ENCODE measurements around the gene IQGAP2.

IQGAP2 gene

DNA sequence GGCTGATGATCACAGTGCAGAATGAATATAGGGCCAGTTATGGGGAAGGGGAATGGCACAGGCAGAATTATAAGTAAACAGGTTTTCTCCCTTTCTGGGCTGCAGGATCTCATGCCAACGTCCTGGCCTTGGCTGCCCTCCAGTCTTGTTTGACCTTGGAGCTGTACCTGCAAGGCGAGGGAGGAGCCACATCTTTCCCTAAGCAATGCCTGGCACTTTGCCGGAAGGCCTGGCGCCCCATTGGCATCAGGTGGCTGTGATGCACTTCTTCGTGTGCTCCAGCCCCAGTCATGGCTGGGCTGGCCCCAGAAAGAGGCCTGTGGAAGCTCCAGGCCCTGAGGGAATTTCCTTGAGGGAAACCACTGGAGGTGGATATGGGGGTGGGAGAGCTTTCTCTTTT lies 16.7 kb upstream of the IQGAP2 start:
- DNase-seq: no peak

DNA sequence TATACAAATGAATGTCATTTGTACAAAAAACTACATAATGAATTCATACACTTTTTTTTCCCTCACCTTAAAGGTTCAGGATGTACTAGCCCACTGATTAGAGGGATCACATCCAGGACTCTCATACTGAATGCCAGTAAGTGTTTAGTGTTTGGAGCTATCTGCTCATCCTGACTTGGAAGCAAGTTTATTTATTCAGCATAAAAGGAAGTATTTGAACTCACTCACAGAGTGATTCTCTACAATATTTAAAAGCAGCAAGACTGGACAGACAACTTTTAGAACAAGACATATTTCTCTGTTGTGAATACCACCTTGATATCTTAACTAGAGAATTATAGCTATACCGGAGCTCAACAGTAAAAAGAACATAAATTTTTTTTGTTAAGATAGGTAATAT lies 14.8 kb upstream of the IQGAP2 start:
- no peak for DNase-seq

DNA sequence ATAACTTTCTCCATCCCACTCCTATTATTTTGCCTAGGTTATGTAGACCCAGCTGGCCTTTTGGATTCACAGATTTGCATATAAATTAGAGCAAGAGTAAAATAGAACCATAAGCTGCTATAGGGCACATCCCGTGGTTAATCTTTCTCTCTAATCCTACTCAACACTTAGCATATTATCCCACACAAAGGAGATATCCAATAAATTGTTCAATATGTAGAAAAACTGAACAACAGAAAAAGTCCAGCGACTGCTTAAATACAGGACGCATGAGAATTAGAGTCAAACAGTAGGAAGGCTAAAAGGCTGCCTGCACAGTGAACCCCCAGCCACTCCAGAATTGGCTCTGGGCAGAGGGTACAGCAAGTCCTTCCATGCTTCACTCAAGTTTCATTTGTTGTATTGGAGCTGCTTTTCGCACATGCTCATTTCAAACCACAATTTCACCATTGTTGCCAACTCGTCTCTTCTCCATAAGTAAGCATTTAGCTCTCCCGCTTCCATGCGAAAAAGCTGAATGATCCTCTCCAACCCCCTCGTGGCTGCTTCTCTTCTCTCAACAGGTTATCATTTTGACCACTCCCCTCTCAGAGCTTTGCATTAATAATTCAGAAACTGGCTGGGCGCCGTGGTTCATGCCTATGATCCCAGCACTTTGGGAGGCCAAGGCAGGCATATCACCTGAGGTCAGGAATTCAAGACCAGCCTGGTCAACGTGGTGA lies 14.1 kb upstream of the IQGAP2 start:
- no peak for DNase-seq

DNA sequence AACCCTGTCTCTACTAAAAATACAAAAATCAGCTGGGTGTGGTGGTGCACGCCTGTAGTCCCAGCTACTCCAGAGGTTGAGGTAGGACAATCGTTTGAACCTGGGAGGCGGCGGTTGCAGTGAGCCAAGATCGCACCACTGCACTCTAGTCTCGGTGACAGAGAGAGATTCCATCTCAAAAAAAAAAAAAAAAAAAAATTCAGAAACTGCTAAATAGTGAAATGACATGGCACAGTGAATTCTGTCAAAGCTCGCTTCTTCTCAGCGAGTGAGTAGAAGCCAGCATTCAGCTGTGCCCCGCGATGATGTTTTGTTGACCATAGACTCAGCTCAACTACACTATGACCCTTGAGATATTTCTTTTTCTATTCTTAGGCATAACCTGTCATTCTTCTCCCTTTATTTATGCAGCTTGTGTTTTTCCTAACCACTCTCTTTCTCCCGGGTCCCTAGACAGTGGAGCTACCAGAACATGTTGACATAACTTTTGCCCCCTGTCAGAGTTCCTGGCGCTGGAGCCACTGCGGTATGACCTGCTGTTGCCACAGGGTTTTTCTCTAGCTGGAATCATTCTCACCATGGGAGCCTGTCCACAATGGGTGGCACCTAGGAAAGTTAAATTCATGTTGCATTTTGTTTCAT lies 13.5 kb upstream of the IQGAP2 start:
- DNase-seq: no peak

DNA sequence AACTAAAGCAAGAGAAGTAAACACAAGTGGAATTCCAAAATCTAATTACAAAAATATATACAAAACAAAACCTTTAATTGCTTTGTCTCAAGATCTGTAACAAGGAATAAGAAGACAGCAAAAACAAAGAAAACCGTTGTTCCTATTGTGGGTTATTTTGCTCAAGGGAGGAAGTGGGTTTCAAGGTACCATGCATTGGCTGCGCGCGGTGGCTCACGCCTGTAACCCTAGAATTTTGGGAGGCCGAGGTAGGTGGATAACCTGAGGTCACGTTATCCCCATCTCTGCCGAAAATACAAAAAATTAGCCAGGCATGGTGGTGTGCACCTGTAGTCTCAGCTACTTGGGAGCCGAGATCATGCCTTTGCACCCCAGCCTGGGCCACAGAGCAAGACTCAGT lies 12.1 kb upstream of the IQGAP2 start:
- no peak for DNase-seq

DNA sequence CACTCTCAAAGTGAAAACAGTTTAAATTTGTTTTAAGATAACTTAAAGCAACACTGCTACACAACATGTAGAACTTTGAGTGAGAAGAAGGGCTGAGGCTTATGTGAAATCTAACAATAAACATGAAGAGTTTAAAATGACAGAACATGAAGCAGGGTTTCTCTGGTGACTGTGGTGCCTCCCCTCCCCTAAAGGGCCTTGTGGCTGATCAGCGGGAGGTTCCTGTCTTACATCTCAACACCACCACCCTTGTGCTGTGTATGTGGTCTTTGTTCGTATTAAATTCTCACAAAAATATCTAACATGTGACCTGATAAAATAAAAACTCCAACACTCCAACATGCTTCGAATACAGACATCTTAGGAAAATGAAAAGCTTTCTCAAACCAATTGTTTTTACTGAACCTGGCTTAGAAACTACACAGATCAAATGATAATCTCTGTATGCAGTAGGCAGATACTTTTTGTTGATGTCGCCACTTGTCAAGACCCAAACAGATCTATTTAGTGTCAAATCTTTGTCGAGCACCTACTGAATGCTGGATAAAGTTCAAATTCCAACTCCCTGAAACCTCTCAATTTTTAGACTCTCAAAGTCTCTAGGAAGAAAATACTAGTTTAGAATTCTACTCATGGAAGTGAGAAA lies 9.9 kb upstream of the IQGAP2 start:
- DNase-seq: no peak

DNA sequence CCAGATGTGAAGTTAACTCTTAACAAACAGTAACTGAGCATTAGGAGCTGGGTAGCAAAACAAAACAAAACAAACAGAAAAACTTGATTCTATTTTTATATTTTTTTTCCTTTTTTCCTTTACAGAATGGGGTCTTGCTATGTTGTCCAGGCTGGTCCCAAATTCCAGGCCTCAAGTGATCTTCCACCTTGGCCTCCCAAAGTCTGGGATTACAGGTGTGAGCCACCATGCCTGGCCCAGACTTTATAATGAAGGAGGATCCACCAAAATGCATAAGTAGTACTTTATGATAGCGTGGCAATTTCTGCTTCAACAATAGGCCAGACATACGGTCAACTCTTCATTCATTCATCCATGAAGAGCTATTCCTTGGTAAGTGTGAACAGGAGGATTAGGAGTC lies 5.9 kb upstream of the IQGAP2 start:
- DNase-seq: no peak

DNA sequence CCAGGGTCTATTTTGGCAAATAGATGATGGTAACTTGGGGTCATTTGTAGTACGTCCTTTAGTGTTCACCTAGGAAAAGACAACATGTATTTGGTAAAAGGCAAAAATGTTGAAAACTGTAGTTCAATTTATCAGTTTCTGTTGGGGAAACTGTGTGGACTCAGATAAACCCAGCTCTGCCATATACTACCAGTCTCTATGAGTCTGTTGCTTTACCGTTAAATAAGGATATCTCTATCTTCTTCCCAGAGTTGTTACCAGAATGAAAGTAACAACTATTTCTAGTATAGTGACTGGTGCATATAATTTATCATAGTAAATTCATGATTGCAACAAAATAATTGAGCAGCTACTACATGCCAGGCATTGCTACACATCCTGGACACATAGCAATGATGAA lies 3.8 kb upstream of the IQGAP2 start:
- DNase-seq: no peak

DNA sequence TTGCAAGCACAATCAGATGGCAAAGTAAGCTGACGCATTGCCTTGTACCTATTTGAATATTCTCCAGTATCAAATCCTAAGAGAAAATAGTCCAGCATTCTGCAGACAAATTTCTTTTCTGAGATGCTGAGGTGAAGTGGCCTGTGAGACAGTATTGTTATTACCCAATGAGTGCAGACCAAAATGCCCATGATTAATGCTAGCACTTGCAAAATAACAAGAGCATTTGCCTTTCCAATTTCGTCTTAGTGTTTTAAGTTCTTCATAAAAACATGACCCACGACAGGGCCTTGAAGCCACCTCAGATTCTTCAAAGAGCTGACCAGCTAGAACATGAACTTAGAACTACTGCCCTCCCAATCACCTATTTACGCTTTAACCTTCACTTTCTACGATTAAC lies 2.6 kb upstream of the IQGAP2 start:
- DNase-seq: no peak

DNA sequence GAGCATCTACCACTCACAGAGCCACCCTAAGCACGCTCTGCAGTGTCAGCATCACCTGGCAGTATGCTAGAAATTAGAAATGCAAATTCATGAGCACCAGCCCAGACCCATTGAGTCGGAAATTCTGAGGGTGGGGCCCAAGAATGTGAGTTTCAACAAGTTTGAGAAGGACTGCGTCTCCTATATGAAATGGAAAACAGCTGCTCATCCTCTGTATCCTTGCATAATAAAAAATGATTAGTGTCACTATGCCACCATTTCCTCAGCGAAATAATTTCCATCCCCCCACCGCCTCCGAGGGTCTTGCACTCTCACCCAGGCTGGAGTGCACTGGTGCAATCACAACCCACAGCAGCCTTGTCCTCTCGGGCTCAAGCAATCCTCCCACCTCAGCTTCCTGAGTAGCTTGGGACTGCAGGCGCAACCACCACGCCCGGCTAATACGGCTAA lies 1.3 kb upstream of the IQGAP2 start:
- DNase-seq: no peak

DNA sequence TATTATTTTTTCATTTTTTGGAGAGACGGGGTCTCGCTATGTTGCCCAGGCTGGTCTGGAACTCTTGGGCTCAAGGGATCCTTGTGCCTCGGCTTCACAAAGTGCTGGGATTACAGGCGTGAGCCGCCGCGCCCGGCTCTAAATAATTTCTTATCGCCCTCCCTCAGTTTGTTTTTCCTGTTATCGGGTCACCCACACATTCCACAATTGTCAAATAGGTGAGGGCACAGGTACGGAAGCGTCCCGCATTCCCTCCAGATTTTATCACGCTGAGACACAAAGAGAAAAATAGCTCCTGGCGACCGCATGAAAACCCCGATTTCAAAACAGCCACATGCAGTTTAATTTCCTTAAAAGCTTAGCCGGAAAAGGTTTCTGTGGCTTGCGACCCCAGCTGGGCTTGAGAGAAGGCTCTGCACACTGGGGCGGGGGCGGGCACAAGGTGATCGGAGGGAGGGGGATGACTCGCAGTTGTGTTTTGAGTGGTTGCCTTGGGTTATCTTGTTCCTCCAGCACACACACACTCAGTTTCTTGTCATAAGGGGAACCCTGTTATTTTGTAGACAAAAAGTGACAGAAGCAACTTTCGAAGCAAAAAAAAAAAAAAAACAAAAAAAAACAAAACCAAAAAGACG lies 717 bp upstream of the IQGAP2 start:
- DNase-seq: no peak

DNA sequence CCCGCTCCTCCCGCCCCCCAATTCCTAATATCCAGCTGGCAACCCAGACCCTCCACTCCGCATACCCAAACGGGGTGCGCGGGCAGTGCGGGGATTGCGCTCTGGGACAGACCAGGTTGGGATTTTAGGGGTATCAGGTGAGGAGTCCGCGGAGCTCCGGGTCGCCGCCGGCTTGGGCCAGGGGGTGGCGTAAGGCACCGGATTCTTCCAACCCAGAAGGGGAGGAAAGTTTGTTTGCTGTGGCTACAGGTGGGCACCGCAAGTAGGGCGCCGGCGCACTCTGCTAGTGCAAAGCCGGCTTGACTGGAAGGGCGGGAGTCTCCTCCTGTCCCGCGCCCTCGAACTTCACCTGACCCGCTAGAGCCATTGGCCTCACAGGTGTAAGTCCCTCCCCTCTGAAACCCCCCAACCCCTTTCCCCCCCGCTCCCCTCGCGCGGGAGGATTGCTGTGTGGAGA lies 709 bp downstream of the IQGAP2 start:
- DNase-seq: no peak

DNA sequence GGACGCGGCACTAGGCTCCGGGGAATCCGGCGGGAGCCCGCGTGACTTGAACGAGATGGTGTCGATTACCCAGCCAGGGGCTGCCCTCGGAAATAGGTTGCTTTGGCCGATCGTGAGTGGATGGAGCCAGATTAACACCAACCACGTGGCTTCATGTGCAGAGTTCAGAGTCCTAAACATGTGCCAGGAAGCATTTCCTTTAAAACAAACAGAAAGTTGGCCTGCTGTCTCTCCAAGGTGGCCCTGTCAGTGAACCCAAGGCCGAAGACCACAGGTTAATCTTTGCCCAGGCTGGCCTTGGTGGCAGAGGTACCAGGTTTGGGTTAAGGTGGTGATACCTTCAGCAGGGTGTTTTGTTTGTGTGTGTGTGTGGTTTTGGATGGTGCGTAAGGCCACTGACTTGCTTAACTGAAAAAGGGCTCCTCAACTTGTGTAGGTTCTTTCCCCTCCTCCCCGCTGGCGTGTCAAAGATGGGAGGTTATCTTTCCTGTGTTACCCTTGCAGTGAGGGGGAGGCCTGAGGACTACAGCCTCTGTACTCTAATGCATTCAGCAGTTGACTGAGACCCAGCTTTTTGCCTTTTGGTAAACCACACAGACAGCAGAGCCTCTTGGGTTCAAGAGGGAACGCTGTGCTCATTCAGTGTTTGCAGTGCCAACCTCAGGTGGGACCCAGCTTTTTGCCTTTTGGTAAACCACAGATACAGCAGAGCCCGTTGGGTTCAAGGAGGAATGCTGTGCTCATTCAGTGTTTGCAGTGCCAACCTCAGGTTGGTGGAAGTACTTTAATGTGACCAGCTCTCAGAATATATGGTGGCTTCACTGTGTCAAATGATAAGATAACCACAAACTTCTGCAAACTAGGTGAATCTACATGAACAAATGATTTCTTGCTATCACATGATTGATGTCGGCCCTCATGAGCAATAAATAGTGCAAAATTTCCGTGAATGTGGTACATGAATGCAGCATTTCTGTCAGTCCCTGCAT lies 1.4 kb downstream of the IQGAP2 start:
- no peak for DNase-seq

DNA sequence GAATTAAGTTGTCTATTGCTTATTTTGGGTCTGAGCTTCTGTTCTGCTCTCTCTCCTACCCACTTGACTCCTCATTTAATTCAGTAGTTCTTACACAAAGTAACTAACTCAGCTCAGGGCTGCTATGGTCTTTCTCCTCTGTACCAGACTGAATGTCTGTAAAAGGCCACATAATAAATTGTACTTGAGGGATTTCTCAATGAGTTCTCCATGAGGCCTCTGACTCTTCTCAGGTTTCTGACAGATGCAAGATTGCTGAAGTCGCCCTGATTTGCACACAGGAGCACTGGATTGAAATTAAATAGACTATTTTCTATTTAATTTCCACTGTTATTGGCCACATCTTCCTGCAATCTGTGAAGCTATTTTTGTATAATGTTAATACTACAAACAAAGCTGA lies 2.9 kb downstream of the IQGAP2 start:
- DNase-seq: no peak

DNA sequence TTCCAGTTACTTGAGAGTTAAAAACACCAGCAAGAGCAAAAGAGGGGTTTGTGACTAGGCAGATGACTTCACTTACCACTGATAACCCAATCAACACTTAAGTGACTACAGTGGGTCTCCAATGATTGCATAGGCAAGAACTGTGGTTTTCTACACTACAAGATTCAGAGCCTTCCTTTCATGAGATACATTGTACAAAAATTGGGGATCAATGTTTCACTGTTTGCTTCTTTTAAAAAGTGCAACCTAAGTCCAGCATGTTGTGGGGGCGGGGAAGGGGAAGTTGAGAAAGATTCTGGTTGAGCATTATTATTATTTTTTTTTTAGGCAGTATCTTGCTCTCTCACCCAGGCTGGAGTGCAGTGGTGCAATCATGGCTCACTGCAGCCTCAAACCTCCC lies 3.6 kb downstream of the IQGAP2 start:
- DNase-seq: no peak

DNA sequence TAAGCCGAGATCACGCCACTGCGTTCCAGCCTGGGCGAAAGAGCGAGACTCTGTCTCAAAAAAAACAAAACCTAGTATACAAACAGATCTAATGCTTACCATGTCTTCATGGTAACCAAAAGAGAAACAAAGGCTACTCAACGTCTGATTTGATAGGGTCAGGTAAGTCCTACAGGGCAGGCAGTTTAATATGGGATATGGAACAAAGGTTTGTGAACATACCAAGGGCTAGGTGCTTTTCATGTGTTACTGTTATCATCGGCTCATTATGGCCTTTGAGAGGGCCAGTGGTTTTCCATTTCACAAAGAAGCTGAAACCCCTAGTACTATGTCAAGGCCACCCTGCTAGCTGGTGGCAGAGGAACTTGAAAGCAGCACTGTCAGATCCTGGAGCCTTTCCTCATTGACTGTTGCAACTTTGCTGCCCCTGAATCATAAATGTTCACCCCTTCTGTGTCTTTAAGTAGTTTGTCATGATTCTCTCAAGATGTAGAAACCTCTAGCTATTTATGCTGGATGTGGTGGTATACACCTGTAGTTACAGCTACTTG lies 5.1 kb downstream of the IQGAP2 start:
- DNase-seq: no peak

DNA sequence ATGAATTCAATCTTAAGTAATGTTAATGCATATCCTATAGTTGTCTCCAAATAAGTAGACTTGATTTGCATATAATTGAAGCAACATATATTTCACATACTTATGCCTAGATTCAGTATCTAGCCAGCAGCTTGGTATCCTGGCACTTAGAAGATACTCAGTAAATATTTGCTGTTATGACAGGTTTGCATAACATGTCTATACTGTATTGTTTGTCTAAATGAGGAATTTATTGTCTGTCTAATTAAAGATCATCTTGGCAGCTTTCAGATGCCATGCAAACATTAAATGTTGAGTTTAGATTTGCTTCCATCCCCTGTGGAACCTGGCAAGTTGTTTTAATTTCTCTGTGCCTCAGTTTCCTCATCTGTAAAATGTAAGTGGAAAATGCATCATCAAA lies 9.4 kb downstream of the IQGAP2 start:
- no peak for DNase-seq

DNA sequence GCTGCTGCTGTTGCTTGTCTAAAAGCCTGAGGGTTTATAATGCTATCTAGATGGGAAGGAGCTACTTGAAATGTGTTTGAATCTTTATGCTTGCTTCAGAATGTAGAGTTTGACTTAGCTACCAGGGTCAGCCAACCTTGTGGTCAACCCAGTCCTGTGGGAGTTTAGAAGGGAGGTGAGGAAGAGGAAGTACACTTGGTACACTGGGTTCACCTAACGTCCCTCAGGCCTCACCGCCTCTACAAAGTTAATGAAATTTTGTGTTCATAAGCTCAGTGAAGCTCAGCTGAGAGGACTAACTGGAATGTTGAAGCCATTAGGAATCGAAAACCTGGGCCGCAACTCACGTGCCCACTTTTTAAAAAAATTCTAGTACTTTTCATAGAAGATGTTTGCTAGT lies 10.7 kb downstream of the IQGAP2 start:
- no peak for DNase-seq

DNA sequence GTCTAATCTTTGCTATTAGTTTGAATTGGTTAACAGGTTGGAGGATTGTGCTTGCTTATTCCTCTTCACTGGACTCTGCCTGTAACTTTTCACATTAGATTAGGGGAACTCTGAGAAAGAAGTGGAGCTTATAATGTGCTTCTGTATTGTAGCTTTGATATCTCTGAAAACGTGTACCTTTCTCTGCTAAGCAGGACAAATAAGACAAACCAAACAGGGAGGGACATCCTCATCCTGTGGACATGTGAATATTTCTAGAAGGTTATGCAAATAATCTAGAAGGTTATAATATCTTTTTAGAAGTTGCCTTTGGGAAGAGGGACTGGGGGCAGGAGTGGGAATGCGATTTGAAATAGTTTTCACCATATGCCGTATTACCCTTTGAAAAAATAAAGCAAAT lies 11.7 kb downstream of the IQGAP2 start:
- no peak for DNase-seq

DNA sequence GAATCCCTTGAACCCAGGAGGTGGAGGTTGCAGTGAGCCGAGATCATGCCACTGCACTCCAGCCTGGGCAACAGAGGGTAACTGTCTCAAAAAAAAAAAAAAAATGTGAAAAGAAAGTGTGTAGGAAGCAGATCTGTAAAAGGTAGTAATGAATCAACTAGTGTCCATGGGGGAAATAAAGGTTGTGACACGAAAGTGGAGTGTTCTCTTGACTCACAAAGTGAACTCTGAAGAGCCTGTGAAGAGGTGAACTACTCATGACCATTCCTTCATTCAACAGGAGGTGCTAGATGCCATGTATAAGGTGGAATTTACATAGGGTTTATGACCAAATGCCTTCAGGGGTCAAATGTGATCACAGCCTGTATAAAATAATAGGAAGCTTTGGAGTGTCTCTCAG lies 12.8 kb downstream of the IQGAP2 start:
- no peak for DNase-seq

DNA sequence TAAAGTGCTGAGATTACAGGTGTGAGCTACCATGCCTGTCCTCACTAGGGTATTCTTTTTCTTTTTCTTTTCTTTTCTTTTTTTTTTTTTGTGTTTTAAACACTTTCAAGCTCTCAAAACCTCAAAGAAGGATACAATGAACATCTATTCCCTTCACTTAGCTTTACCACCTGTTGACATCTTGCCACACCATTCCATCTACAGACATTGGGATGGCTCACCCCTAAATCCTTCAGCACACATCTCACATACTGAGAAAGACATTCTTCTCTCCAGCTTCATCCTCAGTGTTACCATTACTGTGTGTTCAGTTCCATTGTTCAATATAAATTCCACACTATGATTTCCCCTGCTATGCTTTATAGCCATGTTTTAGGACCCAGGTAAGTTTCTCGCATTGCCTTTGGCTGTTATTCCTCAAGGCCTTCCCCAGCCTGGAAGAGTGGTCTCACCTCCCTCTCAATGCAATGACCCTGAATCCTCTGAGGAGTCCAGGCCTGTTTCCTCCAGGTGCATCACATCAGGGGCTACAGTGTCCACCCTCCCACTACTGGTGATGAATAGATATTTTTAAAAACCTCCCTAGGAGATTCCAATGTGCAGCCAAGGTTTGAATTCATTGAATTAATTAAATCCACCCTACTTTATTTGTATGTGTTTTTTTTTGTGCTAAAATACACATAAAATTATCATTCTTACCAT lies 16.7 kb downstream of the IQGAP2 start:
- DNase-seq: no peak

DNA sequence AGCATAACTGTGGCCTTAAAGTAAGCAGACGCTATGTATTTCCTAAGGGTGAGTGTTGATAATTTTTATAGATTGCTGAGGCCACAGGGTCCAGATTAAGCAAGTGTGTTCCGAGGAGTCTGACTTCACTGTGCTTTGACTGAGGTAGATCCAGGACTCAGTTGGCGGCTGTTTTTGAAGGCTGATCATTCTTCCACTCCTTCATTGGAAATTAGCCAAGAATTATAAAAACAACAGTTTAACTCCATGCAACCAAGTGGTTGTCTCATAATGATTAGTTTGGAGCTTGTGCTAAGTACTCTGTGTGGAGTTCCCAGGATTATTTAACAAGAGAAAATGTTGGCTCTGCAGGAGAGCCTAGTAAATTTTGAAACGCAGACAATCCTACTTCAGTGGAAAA lies 19.1 kb downstream of the IQGAP2 start:
- DNase-seq: no peak
